ENCODE data around the gene CREB3L2.

CREB3L2 gene

GRCh38 chr7:137891016-137891655 lies 110.8 kb downstream of the CREB3L2 start:
- no peak for DNase-seq

GRCh38 chr7:137890449-137890921 lies 111.4 kb downstream of the CREB3L2 start:
- DNase-seq, result no peak

- DNase-seq, result no peak
These were observed 113.6 kb downstream of the CREB3L2 start for GRCh38 chr7:137888241-137888640.

- DNase-seq, result no peak
These were observed 115.1 kb downstream of the CREB3L2 start for GRCh38 chr7:137886746-137887145.

- DNase-seq, result no peak
These were observed 115.6 kb downstream of the CREB3L2 start for GRCh38 chr7:137886281-137886680.

- DNase-seq, result no peak
These were observed 116.2 kb downstream of the CREB3L2 start for GRCh38 chr7:137885678-137886077.

GRCh38 chr7:137882806-137883205 lies 119.1 kb downstream of the CREB3L2 start:
- no peak for DNase-seq

- no peak for DNase-seq
These were observed 119.6 kb downstream of the CREB3L2 start for GRCh38 chr7:137882261-137882668.

- no peak for DNase-seq
These were observed 120.2 kb downstream of the CREB3L2 start for GRCh38 chr7:137881607-137882260.

GRCh38 chr7:137880432-137880831 lies 121.5 kb downstream of the CREB3L2 start:
- DNase-seq, result no peak

- no peak for DNase-seq
These were observed 122.3 kb downstream of the CREB3L2 start for GRCh38 chr7:137879357-137880158.

GRCh38 chr7:137878333-137878961 lies 123.4 kb downstream of the CREB3L2 start:
- no peak for DNase-seq

- DNase-seq, result no peak
These were observed 124.7 kb downstream of the CREB3L2 start for GRCh38 chr7:137877027-137877675.

GRCh38 chr7:137875746-137876145 lies 126.1 kb downstream of the CREB3L2 start:
- no peak for DNase-seq

GRCh38 chr7:137873979-137874777 lies 127.7 kb downstream of the CREB3L2 start:
- no peak for DNase-seq

GRCh38 chr7:137873524-137873923 lies 128.4 kb downstream of the CREB3L2 start:
- DNase-seq, result no peak

GRCh38 chr7:137871170-137871915 lies 130.5 kb downstream of the CREB3L2 start:
- DNase-seq, result no peak

GRCh38 chr7:137870684-137871083 lies 131.2 kb downstream of the CREB3L2 start:
- no peak for DNase-seq

- no peak for DNase-seq
These were observed 131.8 kb downstream of the CREB3L2 start for GRCh38 chr7:137870078-137870477.

GRCh38 chr7:137869260-137869659 lies 132.6 kb downstream of the CREB3L2 start:
- no peak for DNase-seq

- DNase-seq, result no peak
These were observed 134.6 kb downstream of the CREB3L2 start for GRCh38 chr7:137867289-137867688.

All from stimulated activated CD4-positive, alpha-beta T cell treated with anti-CD3 and anti-CD28 coated beads, Interleukin-4, amount 100 ng/mL, for 4 hours (primary cell).